Keratinocyte (primary cell): ENCODE measurements around the gene CEPT1. TPM values are rescaled to one million over a fixed set of nuclear protein-coding genes. Genes with fewer than 3 reads are reported as not detected.

Experiments
- DNase-seq: peaks from one replicate; pipeline ENCODE4 v3.0.0-alpha.2; 2011; ENCODE audit warnings: low read depth, missing footprints, low spot score
- FAIRE-seq: peaks from 2 replicates; lab custom pipeline; 2011; peaks lifted over from hg19 to GRCh38; lab: Jason Lieb, UNC
- H2AFZ ChIP-seq: 2 replicates; pipeline ENCODE4 v1.6.0; 2012; ENCODE audit warnings: low read length, control low read depth, inconsistent platforms; ENCODE audit not compliant: control insufficient read depth
- H3K27ac ChIP-seq: 2 replicates; pipeline ENCODE4 v1.5.1; 2011; ENCODE audit warnings: low read length; ENCODE audit not compliant: control insufficient read depth, insufficient read depth
- H3K27me3 ChIP-seq: 3 replicates; pipeline ENCODE4 v1.6.0; 2011; ENCODE audit warnings: low read length; ENCODE audit not compliant: control insufficient read depth, insufficient read depth; ENCODE audit errors: extremely low read depth
- H3K36me3 ChIP-seq, 2 experiments: 2 replicates in 1 of 2; 3 replicates in 1 of 2; pipeline ENCODE4 v1.5.1; 2011; ENCODE audit warnings: low read length in 2 of 2, mild to moderate bottlenecking in 1 of 2; ENCODE audit not compliant: control insufficient read depth in 2 of 2, insufficient read depth in 2 of 2; ENCODE audit errors: extremely low read depth in 1 of 2
- H3K4me1 ChIP-seq: 3 replicates; pipeline ENCODE4 v1.5.1; 2011; ENCODE audit warnings: low read length; ENCODE audit not compliant: control insufficient read depth, insufficient read depth; ENCODE audit errors: extremely low read depth
- H3K4me2 ChIP-seq: 3 replicates; pipeline ENCODE4 v1.6.0; 2011; ENCODE audit warnings: low read depth, low read length; ENCODE audit not compliant: control insufficient read depth, insufficient read depth; ENCODE audit errors: extremely low read depth
- H3K4me3 ChIP-seq, 3 experiments: fragments of 200-600 bp in 1 of 3; sonication (generic) in 1 of 3; 2 replicates in 2 of 3; 3 replicates in 1 of 3; pipeline ENCODE4 v1.5.1; 2011 to 2016; ENCODE audit warnings: low read length in 3 of 3, mild to moderate bottlenecking in 3 of 3, control low read depth in 2 of 3, inconsistent platforms in 1 of 3, low read depth in 1 of 3, mixed read lengths in 1 of 3, mixed run types in 1 of 3, moderate library complexity in 1 of 3; ENCODE audit not compliant: control insufficient read depth in 2 of 3, insufficient read depth in 2 of 3; ENCODE audit errors: extremely low read depth in 1 of 3
- H3K79me2 ChIP-seq: 2 replicates; pipeline ENCODE4 v1.6.0; 2012; ENCODE audit warnings: low read length; ENCODE audit not compliant: control insufficient read depth, insufficient read depth
- H3K9ac ChIP-seq: 3 replicates; pipeline ENCODE4 v1.6.0; 2011; ENCODE audit warnings: low read length; ENCODE audit not compliant: control insufficient read depth, insufficient read depth; ENCODE audit errors: extremely low read depth
- H3K9me1 ChIP-seq: 3 replicates; pipeline ENCODE4 v1.6.0; 2011; ENCODE audit warnings: low read length; ENCODE audit not compliant: control insufficient read depth, insufficient read depth; ENCODE audit errors: extremely low read depth
- H3K9me3 ChIP-seq: 2 replicates; pipeline ENCODE4 v1.5.1; 2012; ENCODE audit warnings: low read depth, low read length; ENCODE audit not compliant: control insufficient read depth
- H4K20me1 ChIP-seq: 3 replicates; pipeline ENCODE4 v1.6.0; 2011; ENCODE audit warnings: low read length; ENCODE audit not compliant: control insufficient read depth, insufficient read depth; ENCODE audit errors: extremely low read depth
- CTCF ChIP-seq, 3 experiments: IDR thresholded peaks in 1 of 3; conservative IDR thresholded peaks in 1 of 3; optimal IDR thresholded peaks in 1 of 3; 2 replicates in 2 of 3; 3 replicates in 1 of 3; pipeline versions ENCODE3 to v1.5.1; 2011; ENCODE audit warnings: low read length in 3 of 3, mild to moderate bottlenecking in 3 of 3, moderate library complexity in 2 of 3, control low read depth in 1 of 3, inconsistent platforms in 1 of 3; ENCODE audit not compliant: insufficient read depth in 2 of 3; ENCODE audit errors: extremely low read depth in 1 of 3
- EZH2 ChIP-seq: IDR thresholded peaks from one replicate; pipeline ENCODE4 v1.6.1; 2012; ENCODE audit warnings: inconsistent platforms, mild to moderate bottlenecking, low read length, moderate library complexity
- dilution Hi-C: fragments of 300-500 bp; cut with MboI; formaldehyde crosslinking; loops from one replicate; pipeline ENCODE4 v1.7.0; 2020; ENCODE audit warnings: low sequenced_read_pairs; ENCODE audit not compliant: extremely low pct_ligation_motif_present
- polyA plus RNA-seq, 5 experiments: library from polyadenylated mRNA; depleted of rRNA in 3 of 5; stranded (reverse) in 3 of 5; stranded (forward) in 1 of 5; unstranded in 1 of 5; fragments of >200 nt; gene quantifications; 1 replicate in 1 of 5; 2 replicates in 3 of 5; 3 replicates in 1 of 5; pipeline versions ENCODE4 v1.2.1 to v1.2.3, GENCODE V29; 2011 to 2012; ENCODE audit warnings: missing spikeins in 2 of 5, low read depth in 1 of 5, low replicate concordance in 1 of 5

The CEPT1 gene
- polyA plus RNA-seq, 1 donor (not counting 4 experiments of a cell fraction or from before 2014, with no cell fraction given) = 65.2 TPM

DNA sequence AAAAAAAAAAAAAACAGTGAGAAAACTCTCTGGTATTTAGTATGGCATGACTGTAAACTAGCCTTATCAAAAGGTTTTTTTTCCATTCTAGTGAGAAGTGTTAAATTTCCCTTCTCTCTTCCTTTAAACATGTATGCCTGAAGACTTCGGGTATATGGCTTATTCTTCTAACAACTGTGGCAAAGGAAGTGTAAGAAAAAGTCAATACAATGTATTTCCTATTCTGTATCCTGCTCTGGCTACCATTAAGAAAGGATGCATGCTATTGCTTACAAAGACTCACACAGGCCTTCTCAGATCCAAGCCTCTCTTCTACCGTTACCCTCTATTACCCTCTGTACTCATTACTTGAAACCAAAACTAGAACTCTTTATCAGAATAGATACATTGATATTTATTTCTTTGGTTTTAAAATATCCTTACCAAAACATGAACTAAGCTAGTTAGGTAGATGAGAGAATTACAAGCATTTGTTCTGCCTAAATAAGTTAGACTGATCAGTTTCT, 8.4 kb downstream of the CEPT1 start:
- no peaks in the 10 kb centered on the region for H3K4me1 ChIP-seq
- no peak overlapping the region for H3K4me2 ChIP-seq
- TF ChIP-seq EZH2 (no peak), CTCF (optimal IDR thresholded peaks at IDR 0.05 in 1 of 3, IDR thresholded peaks at IDR 0.05 in 1 of 3, conservative IDR thresholded peaks at IDR 0.05 in 1 of 3; ENCODE audit: extremely low read depth in 1 of 3, insufficient read depth in 2 of 3, low read length in 3 of 3) (no peak)
- H3K9me3 ChIP-seq = no peaks in the 10 kb centered on the region
- peaks cover 88% of the 10 kb centered on the region for H3K79me2 ChIP-seq
- DNase-seq (no peak), FAIRE-seq (no peak)
- no peaks in the 10 kb centered on the region for H4K20me1 ChIP-seq
- H3K9me1 ChIP-seq = peaks cover 3% of the 10 kb centered on the region
- peaks cover 5 to 7% of the 10 kb centered on the region in 2 experiments for H3K36me3 ChIP-seq
- H3K27ac ChIP-seq = no peak overlapping the region
- no peak overlapping the region for H3K9ac ChIP-seq
- dilution Hi-C loops = no loop called here
- no peak overlapping the region for H2AFZ ChIP-seq
- H3K4me3 ChIP-seq = no peak overlapping the region
- no peaks in the 10 kb centered on the region for H3K27me3 ChIP-seq

DNA sequence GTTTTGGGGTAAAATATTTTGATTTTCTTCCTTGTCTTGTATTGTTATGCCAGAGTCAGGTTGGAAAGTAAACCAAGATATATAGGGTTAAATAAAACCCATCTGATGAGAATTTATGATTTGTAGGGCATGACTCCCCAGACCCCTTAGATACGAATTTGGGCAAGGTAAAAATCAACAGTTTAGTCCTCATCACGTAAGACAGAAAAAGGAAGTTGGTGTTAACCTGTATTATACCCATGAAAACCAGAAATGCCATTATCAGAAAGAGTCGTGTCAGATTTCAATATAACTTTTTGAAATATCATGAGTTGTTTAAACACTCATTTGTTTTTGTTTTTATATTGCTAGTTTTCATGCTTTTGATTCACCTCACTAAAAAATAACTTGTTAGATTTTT, 11.8 kb downstream of the CEPT1 start:
- dilution Hi-C loops = no loop called here
- H3K79me2 ChIP-seq = peaks cover 86% of the 10 kb centered on the region

More for the DNA sequence above, 11.8 kb downstream of the CEPT1 start:
- TF ChIP-seq CTCF (optimal IDR thresholded peaks at IDR 0.05 in 1 of 3, IDR thresholded peaks at IDR 0.05 in 1 of 3, conservative IDR thresholded peaks at IDR 0.05 in 1 of 3; ENCODE audit: extremely low read depth in 1 of 3, insufficient read depth in 2 of 3, low read length in 3 of 3) (no peak), EZH2 (no peak)
- DNase-seq (no peak), FAIRE-seq (no peak)
- no peak overlapping the region for H3K4me3 ChIP-seq
- no peak overlapping the region for H2AFZ ChIP-seq
- no peak overlapping the region for H3K27ac ChIP-seq
- H3K36me3 ChIP-seq = peaks cover 5 to 9% of the 10 kb centered on the region in 2 experiments
- H4K20me1 ChIP-seq = no peaks in the 10 kb centered on the region
- no peaks in the 10 kb centered on the region for H3K9me1 ChIP-seq
- H3K9ac ChIP-seq = no peak overlapping the region
- H3K4me2 ChIP-seq = no peak overlapping the region
- H3K9me3 ChIP-seq = no peaks in the 10 kb centered on the region
- H3K4me1 ChIP-seq = no peaks in the 10 kb centered on the region
- no peaks in the 10 kb centered on the region for H3K27me3 ChIP-seq
